GM23338 (cell line): Measurements from ENCODE around the gene RAP1GAP.

Experiments
- CREB1 ChIP-seq: fragments of 250-450 bp; sonication (Bioruptor Pico); IDR thresholded peaks from 2 replicates; pipeline ENCODE4 v1.5.0; 2020; ENCODE audit warnings: low read depth, mild to moderate bottlenecking, moderate library complexity
- EZH2 ChIP-seq: fragments of 200-600 bp; sonication (generic); IDR thresholded peaks from one replicate; pipeline ENCODE4 v1.8.0; 2017; ENCODE audit warnings: antibody characterized with exemption, mild to moderate bottlenecking, low read depth; ENCODE audit not compliant: unreplicated experiment
- EZH2phosphoT487 ChIP-seq: fragments of 200-600 bp; sonication (generic); IDR thresholded peaks from one replicate; pipeline ENCODE4 v1.8.1; 2018; ENCODE audit warnings: antibody characterized with exemption; ENCODE audit not compliant: unreplicated experiment
- JUNB ChIP-seq: IDR thresholded peaks from one replicate; pipeline ENCODE4 v1.6.1; 2016; ENCODE audit warnings: antibody characterized with exemption; ENCODE audit not compliant: unreplicated experiment
- NANOG ChIP-seq: IDR thresholded peaks from 2 replicates; pipeline ENCODE4 v1.6.1; 2016; ENCODE audit warnings: antibody characterized with exemption, borderline replicate concordance
- POLR2AphosphoS5 ChIP-seq: IDR thresholded peaks from 2 replicates; pipeline ENCODE4 v1.6.1; 2016; ENCODE audit warnings: antibody characterized with exemption, low read depth
- STAT1 ChIP-seq: IDR thresholded peaks from one replicate; pipeline ENCODE4 v1.6.1; 2016; ENCODE audit warnings: antibody characterized with exemption; ENCODE audit not compliant: unreplicated experiment
- ZNF114 ChIP-seq: fragments of 250-450 bp; sonication (Bioruptor Pico); IDR thresholded peaks from 2 replicates; pipeline ENCODE4 v1.5.0; 2020; ENCODE audit warnings: mild to moderate bottlenecking, moderate library complexity
- ZNF331 ChIP-seq: fragments of 250-450 bp; sonication (Bioruptor Pico); IDR thresholded peaks from 2 replicates; pipeline ENCODE4 v1.5.0; 2020; ENCODE audit warnings: low read depth, mild to moderate bottlenecking, moderate library complexity
- TF ChIP-seq, protein P1 (sequence below), 2 experiments: fragments of 200-600 bp in 1 of 2; sonication (generic) in 1 of 2; conservative IDR thresholded peaks; 2 replicates each; pipeline versions ENCODE4 v1.5.1 to v1.6.1; 2016 to 2017; ENCODE audit warnings: antibody characterized with exemption in 2 of 2, low read depth in 2 of 2, mild to moderate bottlenecking in 2 of 2, moderate library complexity in 1 of 2
- TF ChIP-seq, protein P2 (sequence below): IDR thresholded peaks from 2 replicates; pipeline ENCODE4 v1.6.1; 2016; ENCODE audit warnings: antibody characterized with exemption
- TF ChIP-seq, protein P3 (sequence below): IDR thresholded peaks from one replicate; pipeline ENCODE4 v1.6.1; 2018; ENCODE audit warnings: antibody characterized with exemption; ENCODE audit not compliant: unreplicated experiment
- TF ChIP-seq, protein P4 (sequence below): fragments of 250-450 bp; sonication (Bioruptor Pico); IDR thresholded peaks from 2 replicates; pipeline ENCODE4 v1.5.0; 2020; ENCODE audit warnings: mild to moderate bottlenecking, moderate library complexity

DNA sequence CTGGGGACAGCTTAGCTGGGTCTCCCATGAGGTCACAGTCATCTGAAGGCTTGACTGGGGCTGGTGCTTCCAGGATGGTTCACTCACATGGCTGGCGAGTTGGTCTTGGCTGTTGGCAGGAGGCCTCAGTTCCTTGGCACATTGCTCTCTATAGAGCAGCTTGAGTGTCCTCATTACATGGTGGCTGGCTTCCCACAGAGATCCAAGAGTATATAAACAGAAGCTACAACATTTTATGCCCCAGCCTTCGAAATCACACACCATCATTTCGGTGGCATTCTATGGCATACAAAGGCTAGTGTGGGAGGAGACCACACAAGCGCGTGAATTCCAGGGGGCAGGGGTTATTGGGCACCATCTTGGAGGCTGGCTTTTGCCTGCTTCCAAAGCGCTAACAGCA, 96.9 kb downstream of the RAP1GAP start:
- TF ChIP-seq, protein P1, sequence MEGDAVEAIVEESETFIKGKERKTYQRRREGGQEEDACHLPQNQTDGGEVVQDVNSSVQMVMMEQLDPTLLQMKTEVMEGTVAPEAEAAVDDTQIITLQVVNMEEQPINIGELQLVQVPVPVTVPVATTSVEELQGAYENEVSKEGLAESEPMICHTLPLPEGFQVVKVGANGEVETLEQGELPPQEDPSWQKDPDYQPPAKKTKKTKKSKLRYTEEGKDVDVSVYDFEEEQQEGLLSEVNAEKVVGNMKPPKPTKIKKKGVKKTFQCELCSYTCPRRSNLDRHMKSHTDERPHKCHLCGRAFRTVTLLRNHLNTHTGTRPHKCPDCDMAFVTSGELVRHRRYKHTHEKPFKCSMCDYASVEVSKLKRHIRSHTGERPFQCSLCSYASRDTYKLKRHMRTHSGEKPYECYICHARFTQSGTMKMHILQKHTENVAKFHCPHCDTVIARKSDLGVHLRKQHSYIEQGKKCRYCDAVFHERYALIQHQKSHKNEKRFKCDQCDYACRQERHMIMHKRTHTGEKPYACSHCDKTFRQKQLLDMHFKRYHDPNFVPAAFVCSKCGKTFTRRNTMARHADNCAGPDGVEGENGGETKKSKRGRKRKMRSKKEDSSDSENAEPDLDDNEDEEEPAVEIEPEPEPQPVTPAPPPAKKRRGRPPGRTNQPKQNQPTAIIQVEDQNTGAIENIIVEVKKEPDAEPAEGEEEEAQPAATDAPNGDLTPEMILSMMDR (conservative IDR thresholded peaks at IDR 0.05; ENCODE audit: low read depth in 2 of 2): no peak
- TF ChIP-seq, protein P2, sequence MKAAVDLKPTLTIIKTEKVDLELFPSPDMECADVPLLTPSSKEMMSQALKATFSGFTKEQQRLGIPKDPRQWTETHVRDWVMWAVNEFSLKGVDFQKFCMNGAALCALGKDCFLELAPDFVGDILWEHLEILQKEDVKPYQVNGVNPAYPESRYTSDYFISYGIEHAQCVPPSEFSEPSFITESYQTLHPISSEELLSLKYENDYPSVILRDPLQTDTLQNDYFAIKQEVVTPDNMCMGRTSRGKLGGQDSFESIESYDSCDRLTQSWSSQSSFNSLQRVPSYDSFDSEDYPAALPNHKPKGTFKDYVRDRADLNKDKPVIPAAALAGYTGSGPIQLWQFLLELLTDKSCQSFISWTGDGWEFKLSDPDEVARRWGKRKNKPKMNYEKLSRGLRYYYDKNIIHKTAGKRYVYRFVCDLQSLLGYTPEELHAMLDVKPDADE: no peak
- TF ChIP-seq, protein P3, sequence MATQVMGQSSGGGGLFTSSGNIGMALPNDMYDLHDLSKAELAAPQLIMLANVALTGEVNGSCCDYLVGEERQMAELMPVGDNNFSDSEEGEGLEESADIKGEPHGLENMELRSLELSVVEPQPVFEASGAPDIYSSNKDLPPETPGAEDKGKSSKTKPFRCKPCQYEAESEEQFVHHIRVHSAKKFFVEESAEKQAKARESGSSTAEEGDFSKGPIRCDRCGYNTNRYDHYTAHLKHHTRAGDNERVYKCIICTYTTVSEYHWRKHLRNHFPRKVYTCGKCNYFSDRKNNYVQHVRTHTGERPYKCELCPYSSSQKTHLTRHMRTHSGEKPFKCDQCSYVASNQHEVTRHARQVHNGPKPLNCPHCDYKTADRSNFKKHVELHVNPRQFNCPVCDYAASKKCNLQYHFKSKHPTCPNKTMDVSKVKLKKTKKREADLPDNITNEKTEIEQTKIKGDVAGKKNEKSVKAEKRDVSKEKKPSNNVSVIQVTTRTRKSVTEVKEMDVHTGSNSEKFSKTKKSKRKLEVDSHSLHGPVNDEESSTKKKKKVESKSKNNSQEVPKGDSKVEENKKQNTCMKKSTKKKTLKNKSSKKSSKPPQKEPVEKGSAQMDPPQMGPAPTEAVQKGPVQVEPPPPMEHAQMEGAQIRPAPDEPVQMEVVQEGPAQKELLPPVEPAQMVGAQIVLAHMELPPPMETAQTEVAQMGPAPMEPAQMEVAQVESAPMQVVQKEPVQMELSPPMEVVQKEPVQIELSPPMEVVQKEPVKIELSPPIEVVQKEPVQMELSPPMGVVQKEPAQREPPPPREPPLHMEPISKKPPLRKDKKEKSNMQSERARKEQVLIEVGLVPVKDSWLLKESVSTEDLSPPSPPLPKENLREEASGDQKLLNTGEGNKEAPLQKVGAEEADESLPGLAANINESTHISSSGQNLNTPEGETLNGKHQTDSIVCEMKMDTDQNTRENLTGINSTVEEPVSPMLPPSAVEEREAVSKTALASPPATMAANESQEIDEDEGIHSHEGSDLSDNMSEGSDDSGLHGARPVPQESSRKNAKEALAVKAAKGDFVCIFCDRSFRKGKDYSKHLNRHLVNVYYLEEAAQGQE: no peak
- TF ChIP-seq POLR2AphosphoS5: no peak
- TF ChIP-seq EZH2: no peak
- TF ChIP-seq ZNF331: no peak
- TF ChIP-seq JUNB: no peak
- TF ChIP-seq CREB1: no peak
- TF ChIP-seq EZH2phosphoT487: no peak
- no peak for TF ChIP-seq ZNF114
- no peak for TF ChIP-seq STAT1
- TF ChIP-seq, protein P4, sequence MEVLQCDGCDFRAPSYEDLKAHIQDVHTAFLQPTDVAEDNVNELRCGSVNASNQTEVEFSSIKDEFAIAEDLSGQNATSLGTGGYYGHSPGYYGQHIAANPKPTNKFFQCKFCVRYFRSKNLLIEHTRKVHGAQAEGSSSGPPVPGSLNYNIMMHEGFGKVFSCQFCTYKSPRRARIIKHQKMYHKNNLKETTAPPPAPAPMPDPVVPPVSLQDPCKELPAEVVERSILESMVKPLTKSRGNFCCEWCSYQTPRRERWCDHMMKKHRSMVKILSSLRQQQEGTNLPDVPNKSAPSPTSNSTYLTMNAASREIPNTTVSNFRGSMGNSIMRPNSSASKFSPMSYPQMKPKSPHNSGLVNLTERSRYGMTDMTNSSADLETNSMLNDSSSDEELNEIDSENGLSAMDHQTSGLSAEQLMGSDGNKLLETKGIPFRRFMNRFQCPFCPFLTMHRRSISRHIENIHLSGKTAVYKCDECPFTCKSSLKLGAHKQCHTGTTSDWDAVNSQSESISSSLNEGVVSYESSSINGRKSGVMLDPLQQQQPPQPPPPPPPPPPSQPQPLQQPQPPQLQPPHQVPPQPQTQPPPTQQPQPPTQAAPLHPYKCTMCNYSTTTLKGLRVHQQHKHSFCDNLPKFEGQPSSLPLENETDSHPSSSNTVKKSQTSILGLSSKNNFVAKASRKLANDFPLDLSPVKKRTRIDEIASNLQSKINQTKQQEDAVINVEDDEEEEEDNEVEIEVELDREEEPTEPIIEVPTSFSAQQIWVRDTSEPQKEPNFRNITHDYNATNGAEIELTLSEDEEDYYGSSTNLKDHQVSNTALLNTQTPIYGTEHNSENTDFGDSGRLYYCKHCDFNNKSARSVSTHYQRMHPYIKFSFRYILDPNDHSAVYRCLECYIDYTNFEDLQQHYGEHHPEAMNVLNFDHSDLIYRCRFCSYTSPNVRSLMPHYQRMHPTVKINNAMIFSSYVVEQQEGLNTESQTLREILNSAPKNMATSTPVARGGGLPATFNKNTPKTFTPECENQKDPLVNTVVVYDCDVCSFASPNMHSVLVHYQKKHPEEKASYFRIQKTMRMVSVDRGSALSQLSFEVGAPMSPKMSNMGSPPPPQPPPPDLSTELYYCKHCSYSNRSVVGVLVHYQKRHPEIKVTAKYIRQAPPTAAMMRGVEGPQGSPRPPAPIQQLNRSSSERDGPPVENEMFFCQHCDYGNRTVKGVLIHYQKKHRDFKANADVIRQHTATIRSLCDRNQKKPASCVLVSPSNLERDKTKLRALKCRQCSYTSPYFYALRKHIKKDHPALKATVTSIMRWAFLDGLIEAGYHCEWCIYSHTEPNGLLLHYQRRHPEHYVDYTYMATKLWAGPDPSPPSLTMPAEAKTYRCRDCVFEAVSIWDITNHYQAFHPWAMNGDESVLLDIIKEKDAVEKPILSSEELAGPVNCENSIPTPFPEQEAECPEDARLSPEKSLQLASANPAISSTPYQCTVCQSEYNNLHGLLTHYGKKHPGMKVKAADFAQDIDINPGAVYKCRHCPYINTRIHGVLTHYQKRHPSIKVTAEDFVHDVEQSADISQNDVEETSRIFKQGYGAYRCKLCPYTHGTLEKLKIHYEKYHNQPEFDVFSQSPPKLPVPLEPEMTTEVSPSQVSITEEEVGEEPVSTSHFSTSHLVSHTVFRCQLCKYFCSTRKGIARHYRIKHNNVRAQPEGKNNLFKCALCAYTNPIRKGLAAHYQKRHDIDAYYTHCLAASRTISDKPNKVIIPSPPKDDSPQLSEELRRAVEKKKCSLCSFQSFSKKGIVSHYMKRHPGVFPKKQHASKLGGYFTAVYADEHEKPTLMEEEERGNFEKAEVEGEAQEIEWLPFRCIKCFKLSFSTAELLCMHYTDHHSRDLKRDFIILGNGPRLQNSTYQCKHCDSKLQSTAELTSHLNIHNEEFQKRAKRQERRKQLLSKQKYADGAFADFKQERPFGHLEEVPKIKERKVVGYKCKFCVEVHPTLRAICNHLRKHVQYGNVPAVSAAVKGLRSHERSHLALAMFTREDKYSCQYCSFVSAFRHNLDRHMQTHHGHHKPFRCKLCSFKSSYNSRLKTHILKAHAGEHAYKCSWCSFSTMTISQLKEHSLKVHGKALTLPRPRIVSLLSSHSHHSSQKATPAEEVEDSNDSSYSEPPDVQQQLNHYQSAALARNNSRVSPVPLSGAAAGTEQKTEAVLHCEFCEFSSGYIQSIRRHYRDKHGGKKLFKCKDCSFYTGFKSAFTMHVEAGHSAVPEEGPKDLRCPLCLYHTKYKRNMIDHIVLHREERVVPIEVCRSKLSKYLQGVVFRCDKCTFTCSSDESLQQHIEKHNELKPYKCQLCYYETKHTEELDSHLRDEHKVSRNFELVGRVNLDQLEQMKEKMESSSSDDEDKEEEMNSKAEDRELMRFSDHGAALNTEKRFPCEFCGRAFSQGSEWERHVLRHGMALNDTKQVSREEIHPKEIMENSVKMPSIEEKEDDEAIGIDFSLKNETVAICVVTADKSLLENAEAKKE (CRISPR knock-in tag): no peak
- TF ChIP-seq NANOG: no peak
